Coronary artery (tissue), 2 donors: ENCODE results near the gene CCDC28A.

Experiments
- DNase-seq: peaks from one replicate; pipeline ENCODE4 v3.0.0-alpha.2; 2017; ENCODE audit warnings: low spot score
- H3K27ac ChIP-seq, 2 donors: fragments of 200-600 bp; sonication (generic); one replicate each; pipeline ENCODE4 v1.5.1; 2016 to 2019
- H3K4me3 ChIP-seq: fragments of 200-600 bp; sonication (generic); 2 replicates; pipeline ENCODE4 v1.5.1; 2016; ENCODE audit warnings: mild to moderate bottlenecking, moderate library complexity
- TF ChIP-seq, protein P1 (sequence below): fragments of 200-600 bp; sonication (generic); IDR thresholded peaks from one replicate; pipeline ENCODE4 v1.5.1; 2019; ENCODE audit warnings: antibody characterized with exemption

Gene CCDC28A

DNA sequence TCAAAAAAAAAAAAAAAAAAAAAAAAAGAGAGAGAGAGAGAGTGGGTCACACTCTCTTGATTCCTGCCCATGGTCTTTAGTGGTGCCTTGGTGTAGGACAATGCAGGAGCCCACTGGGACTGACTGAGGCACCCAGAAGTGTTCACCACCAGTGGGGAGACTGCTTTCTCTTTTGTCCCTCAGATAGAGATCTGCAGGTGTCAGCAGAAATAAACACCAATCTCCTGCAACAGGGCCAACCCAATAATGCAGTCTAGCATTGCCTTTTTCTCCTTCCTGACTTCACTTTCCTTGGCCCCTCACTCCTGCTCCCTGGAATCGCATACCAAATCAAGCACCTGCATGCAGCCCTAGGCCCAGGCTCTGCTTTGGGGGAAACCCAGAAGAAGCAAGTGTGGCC lies 39.0 kb upstream of the CCDC28A start:
- no peak overlapping the region for H3K27ac ChIP-seq
- TF ChIP-seq, protein P1, sequence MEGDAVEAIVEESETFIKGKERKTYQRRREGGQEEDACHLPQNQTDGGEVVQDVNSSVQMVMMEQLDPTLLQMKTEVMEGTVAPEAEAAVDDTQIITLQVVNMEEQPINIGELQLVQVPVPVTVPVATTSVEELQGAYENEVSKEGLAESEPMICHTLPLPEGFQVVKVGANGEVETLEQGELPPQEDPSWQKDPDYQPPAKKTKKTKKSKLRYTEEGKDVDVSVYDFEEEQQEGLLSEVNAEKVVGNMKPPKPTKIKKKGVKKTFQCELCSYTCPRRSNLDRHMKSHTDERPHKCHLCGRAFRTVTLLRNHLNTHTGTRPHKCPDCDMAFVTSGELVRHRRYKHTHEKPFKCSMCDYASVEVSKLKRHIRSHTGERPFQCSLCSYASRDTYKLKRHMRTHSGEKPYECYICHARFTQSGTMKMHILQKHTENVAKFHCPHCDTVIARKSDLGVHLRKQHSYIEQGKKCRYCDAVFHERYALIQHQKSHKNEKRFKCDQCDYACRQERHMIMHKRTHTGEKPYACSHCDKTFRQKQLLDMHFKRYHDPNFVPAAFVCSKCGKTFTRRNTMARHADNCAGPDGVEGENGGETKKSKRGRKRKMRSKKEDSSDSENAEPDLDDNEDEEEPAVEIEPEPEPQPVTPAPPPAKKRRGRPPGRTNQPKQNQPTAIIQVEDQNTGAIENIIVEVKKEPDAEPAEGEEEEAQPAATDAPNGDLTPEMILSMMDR, result no peak
- H3K4me3 ChIP-seq, result no peak overlapping the region
- no peak for DNase-seq

DNA sequence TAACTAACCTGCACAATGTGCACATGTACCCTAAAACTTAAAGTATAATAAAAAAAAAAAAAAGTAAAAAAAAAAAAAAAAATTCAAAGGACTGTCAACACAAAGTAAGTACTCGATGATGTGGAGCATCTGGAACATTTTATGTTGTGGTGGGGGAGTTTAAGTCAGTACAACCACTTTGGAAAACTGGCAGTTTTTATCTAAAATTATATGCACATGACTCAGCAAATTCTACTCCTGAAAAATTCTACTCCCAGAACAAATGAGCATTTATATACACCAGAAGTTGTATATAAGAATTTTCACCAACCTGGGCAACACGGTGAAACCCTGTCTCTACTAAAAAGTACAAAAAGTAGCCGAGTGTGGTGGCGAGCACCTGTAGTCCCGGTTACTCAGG lies 36.9 kb upstream of the CCDC28A start:
- TF ChIP-seq, protein P1, result no peak
- Histone ChIP-seq H3K4me3 (no peak overlapping the region), H3K27ac (no peak overlapping the region)
- DNase-seq, result no peak

DNA sequence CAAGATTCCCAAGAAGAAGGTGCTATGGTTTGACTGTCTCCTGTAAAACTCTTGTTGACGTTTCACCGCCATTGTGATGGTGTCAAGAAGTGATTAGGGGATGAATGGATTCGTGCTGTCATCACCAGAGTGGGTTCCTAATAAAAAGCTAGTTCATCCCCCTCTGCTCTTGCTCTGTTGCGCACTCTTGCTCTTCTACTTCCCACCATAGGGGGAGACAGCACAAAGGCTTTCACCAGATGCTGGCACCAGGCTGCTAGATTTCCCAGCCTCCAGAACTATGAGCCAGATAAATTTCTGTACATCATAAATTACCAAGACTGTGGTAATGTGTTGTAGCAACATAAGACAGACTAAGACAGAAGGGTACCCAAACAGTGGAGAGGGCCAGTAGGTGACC lies 21.6 kb upstream of the CCDC28A start:
- Histone ChIP-seq H3K27ac (no peak overlapping the region), H3K4me3 (no peak overlapping the region)
- DNase-seq, result no peak
- TF ChIP-seq, protein P1, result no peak

DNA sequence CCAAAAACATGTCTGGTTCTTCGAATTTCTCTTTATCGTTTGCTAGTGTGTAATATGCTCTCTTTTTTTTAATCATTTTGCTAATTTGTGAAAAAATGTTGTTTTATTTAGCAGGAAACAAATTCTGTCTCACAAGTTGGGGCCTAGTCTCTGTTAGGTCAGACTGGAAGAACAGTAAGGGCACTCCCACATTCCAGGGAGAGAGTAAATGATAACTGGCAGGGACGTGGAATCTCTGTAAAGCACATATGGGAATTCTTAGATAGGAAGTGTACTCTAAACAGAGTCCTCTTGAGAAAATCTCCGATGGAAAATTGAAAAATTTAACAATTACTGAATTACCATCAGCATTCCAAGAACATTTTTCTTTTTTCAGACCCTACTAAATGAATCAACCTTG lies 16.4 kb upstream of the CCDC28A start:
- H3K4me3 ChIP-seq, result no peak overlapping the region
- TF ChIP-seq, protein P1, result no peak
- H3K27ac ChIP-seq, result no peak overlapping the region
- no peak for DNase-seq

DNA sequence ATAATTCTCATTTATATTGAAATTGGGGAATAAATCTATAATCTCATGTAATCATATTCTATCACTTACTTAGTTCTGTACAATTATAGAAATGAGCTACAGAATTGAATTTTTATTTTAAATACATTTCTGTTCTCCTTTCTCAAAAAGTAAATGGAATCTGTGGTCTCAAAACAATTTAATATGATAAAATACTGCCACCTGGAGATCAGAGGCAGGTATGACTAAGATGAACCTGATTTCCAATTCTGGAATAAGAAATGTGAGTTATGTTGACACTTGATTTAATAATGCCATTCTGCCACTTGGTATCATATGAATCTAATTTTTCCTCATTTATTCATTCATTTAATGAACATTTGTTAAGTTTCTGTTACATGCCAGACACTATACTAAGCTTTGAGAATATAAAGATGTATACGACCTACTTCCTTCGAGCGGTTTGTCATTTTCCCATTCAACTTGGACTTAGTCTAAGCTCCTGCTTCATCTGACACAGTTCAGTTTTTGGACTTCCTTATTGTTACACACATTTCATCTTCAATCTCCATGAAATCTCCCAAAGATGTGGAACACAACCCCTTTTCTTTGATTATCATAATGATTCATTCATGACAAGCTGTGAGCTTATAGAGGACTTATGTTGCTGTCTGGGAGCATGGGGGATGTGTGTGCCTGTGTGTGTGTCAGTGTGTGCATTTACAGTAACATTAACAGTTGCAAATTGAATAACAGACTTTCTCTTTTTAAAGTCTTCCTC lies 7.5 kb upstream of the CCDC28A start:
- Histone ChIP-seq H3K27ac (no peak overlapping the region), H3K4me3 (no peak overlapping the region)
- TF ChIP-seq, protein P1, result peak; percentile 21
- no peak for DNase-seq

DNA sequence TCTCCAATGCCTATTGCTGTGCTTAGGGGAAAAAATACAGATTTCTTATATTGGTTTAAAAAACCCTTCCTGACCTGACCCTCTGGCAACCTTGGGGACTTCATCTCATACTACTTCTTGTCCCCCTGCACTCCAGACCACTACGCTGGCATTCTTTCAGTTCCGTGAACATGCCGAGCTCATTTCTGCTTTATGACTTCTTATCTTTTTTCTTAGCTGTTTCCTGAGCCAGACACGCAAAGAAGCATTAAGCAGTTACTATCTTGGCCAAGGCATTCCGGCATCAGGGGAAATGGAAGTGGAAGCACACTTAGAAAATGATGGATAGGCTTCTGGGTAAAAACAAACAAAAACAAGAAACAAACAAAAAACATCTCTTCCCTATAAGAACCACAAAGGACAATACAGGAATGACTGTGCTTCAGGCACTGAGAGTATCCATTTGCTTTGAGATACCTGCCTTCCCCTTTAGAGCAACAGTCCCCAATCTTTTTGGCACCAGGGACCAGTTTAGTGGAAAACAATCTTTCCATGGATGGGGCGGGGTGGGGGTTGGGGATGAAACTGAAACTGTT lies 4.4 kb upstream of the CCDC28A start:
- TF ChIP-seq, protein P1, result no peak
- H3K27ac ChIP-seq, result no peak overlapping the region
- no peak for DNase-seq

DNA sequence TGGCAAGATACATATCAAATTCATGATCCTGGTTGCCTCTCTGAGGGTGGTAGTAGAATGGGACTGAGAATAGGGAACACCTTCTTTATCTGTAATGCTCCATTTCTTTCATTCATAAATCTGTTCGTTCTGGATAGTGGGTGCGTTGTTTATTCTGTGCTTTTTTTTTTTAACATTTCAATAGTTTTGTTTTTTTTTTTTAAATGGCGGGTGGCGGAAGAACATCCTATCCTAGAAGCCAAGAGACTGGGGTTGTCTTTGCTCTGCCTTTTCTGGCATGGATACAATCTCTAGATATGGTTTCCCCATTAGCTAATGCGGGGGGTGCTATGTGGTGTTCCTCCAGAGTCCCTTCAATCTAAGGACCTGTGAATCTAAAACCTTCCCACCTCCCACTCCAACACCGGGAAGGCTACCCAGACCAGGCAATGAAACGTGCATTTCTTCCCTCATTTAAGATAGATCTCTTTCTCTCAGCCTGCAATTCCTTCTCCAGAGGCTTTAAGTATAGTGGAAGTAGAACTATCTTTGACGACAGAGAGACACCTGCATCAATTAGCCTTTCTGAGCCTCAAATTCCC lies 883 bp upstream of the CCDC28A start:
- DNase-seq, result no peak
- H3K27ac ChIP-seq, result peak overlapping the region; percentile 86 to 98
- TF ChIP-seq, protein P1, result no peak
- peak overlapping the region; percentile 94 for H3K4me3 ChIP-seq

More for the DNA sequence above, 4.4 kb upstream of the CCDC28A start:
- H3K4me3 ChIP-seq, result no peak overlapping the region
